Measurements from ENCODE around the gene MRPL14. TPM values are rescaled to one million over a fixed set of nuclear protein-coding genes. Genes with fewer than 3 reads are reported as not detected.

The MRPL14 gene
- total RNA-seq, 1 donor from 2014 or later, result 67.3 TPM

DNA sequence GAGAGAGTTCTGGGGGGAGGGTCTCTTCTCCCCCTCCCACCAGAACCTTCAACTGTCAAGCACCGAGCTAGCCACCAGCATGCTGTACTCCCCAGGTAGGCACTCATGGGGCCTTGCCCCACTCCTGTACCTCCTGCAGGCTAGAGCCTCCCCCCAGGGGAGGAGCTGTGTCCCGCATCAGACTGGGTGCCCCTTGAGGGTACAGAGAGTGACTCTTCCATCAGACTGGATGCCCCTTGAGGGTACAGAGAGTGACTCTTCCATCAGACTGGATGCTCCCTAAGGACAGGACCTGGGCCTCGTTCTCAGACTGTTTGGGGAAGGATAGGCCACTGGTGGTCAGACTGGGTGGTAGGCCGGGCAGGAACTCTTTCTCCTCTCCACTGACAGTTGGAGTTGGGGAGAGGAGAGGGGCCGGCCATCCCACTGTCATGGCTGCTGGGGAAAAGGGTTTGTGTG lies 31.5 kb upstream of the MRPL14 start, which contains the start of gene CAPN11:
Gene CAPN11 (plus strand): TSS at position 51 of the 459 bp plus-strand sequence. CDS start 29 bp downstream, at position 80.
- peaks cover 4% of the 10 kb centered on the region for H3K27me3 Mint-ChIP-seq (ENCODE audit: low read depth)
- no peaks in the 10 kb centered on the region for H3K9me3 Mint-ChIP-seq
- no peak within 1 kb of the TSS for H3K4me3 Mint-ChIP-seq (ENCODE audit: low read depth)
- DNase-seq (ENCODE audit: low spot score), result no peak
- intact Hi-C loops (cut with micrococcal nuclease), result no loop called here
- H3K4me1 Mint-ChIP-seq (ENCODE audit: low read depth), result peaks cover 18% of the 10 kb centered on the region
- H3K27ac Mint-ChIP-seq, result no peak within 1 kb of the TSS
- no peaks in the 10 kb centered on the region for H3K36me3 Mint-ChIP-seq (ENCODE audit: low read depth)

- Mint-ChIP-seq H3K4me3 (ENCODE audit: low read depth) (no peak overlapping the region), H3K27ac (no peak overlapping the region), H3K9me3 (no peaks in the 10 kb centered on the region), H3K4me1 (ENCODE audit: low read depth) (peaks cover 18% of the 10 kb centered on the region), H3K27me3 (ENCODE audit: low read depth) (no peaks in the 10 kb centered on the region), H3K36me3 (ENCODE audit: low read depth) (no peaks in the 10 kb centered on the region)
- no peak for DNase-seq (ENCODE audit: low spot score)
- intact Hi-C loops (cut with micrococcal nuclease), result no loop called here
Observed at GRCh38 chr6:44157152-44157521, 29.9 kb upstream of the MRPL14 start.

GRCh38 chr6:44156494-44157151 lies 29.4 kb upstream of the MRPL14 start:
- intact Hi-C loops (cut with micrococcal nuclease), result no loop called here
- no peak overlapping the region for H3K4me3 Mint-ChIP-seq (ENCODE audit: low read depth)
- H3K4me1 Mint-ChIP-seq (ENCODE audit: low read depth), result peaks cover 16% of the 10 kb centered on the region
- no peak overlapping the region for H3K27ac Mint-ChIP-seq
- H3K9me3 Mint-ChIP-seq, result no peaks in the 10 kb centered on the region
- no peaks in the 10 kb centered on the region for H3K36me3 Mint-ChIP-seq (ENCODE audit: low read depth)
- no peaks in the 10 kb centered on the region for H3K27me3 Mint-ChIP-seq (ENCODE audit: low read depth)
- DNase-seq (ENCODE audit: low spot score), result no peak

GRCh38 chr6:44154067-44154466 lies 26.8 kb upstream of the MRPL14 start:
- Mint-ChIP-seq H3K27me3 (ENCODE audit: low read depth) (no peaks in the 10 kb centered on the region), H3K36me3 (ENCODE audit: low read depth) (peaks cover 9% of the 10 kb centered on the region), H3K9me3 (no peaks in the 10 kb centered on the region), H3K4me3 (ENCODE audit: low read depth) (no peak overlapping the region), H3K4me1 (ENCODE audit: low read depth) (peaks cover 17% of the 10 kb centered on the region), H3K27ac (no peak overlapping the region)
- no peak for DNase-seq (ENCODE audit: low spot score)
- intact Hi-C loops (cut with micrococcal nuclease), result no loop called here

DNA sequence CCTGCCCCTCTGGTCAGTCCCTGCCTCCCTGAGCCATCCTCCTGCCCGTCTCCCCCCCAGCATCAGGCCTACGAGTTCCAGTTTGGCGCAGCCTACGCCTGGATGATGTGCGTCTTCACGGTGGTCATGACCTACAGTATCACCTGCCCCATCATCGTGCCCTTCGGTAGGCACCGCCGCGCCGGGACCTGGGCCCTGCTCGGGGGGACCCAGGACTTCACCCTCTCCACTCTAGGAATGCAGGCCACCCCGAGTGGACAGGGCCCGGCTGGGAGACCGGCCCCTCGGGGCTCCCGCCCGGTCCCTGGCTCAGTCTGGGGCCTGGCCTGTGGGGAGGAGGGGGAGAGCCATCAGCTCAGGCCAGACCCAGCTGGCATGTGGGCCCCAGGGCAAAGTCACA lies 25.3 kb upstream of the MRPL14 start:
- H3K9me3 Mint-ChIP-seq, result no peaks in the 10 kb centered on the region
- intact Hi-C loops (cut with micrococcal nuclease), result no loop called here
- no peak for DNase-seq (ENCODE audit: low spot score)
- H3K4me1 Mint-ChIP-seq (ENCODE audit: low read depth), result peaks cover 17% of the 10 kb centered on the region
- no peaks in the 10 kb centered on the region for H3K27me3 Mint-ChIP-seq (ENCODE audit: low read depth)
- peaks cover 14% of the 10 kb centered on the region for H3K36me3 Mint-ChIP-seq (ENCODE audit: low read depth)
- H3K27ac Mint-ChIP-seq, result no peak overlapping the region
- no peak overlapping the region for H3K4me3 Mint-ChIP-seq (ENCODE audit: low read depth)

DNA sequence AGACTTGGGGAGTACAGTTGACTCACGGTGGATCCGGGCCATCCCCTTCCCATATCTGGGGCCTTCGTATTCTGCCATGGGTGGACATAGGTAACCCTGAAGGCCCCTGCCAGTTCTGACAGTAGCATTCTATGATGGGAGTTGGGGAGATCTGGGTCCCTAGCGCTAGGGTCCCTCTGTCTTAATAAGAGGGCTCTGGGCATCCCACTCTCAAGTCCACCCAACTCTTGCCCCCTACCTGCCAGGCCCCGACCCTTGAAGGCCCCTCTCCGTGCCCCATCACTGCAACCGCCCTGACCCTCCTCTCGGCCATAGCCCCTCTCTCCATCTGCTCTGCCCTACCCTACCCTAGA lies 24.8 kb upstream of the MRPL14 start:
- no peak for DNase-seq (ENCODE audit: low spot score)
- Mint-ChIP-seq H3K36me3 (ENCODE audit: low read depth) (peaks cover 14% of the 10 kb centered on the region), H3K27ac (no peak overlapping the region), H3K4me1 (ENCODE audit: low read depth) (peaks cover 17% of the 10 kb centered on the region), H3K27me3 (ENCODE audit: low read depth) (no peaks in the 10 kb centered on the region), H3K9me3 (no peaks in the 10 kb centered on the region), H3K4me3 (ENCODE audit: low read depth) (no peak overlapping the region)
- intact Hi-C loops (cut with micrococcal nuclease), result no loop called here

DNA sequence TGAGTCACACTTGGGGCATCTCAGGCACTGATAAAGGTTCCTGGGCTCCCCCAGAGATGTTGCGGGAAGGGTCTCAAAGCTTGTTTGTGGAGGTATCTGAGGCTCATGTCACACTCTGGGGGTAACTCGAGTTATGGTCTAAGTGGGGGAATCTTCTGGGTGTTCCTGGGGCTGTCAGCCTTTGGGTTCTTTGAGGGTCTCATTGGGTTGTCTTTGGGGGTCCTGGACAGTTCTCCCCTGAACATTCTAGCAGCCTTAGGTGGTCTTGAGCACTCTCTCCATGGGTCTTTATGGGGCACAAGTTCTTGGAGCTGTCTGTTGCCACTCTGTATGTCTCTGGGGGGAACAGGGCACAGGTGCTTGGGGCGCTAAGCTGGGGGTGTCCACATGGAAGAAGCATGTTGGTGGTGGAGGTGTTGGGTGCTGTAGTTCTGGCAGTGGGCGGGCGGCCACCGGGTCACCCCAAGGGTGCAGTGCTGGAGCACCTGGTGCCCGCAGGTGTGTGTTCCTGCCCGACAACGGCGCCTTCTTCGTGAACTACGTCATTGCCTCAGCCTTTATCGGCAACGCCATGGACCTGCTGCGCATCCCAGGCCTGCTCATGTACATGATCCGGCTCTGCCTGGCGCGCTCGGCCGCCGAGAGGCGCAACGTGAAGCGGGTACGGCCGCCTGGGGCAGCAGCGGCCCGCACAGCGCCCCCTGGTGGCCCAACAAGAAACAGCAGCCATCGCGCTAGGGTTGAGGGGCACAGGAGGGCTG lies 24.3 kb upstream of the MRPL14 start:
- peak; percentile 73 for DNase-seq (ENCODE audit: low spot score)
- Mint-ChIP-seq H3K9me3 (no peaks in the 10 kb centered on the region), H3K27ac (no peak overlapping the region), H3K4me1 (ENCODE audit: low read depth) (peaks cover 17% of the 10 kb centered on the region), H3K27me3 (ENCODE audit: low read depth) (no peaks in the 10 kb centered on the region), H3K4me3 (ENCODE audit: low read depth) (no peak overlapping the region), H3K36me3 (ENCODE audit: low read depth) (peaks cover 14% of the 10 kb centered on the region)
- intact Hi-C loops (cut with micrococcal nuclease), result loop anchor here (1.0 kb wide), 1 partner anchor 55 kb away; no protein-coding TSS in a partner anchor

- Mint-ChIP-seq H3K27me3 (ENCODE audit: low read depth) (no peaks in the 10 kb centered on the region), H3K27ac (no peak overlapping the region), H3K4me3 (ENCODE audit: low read depth) (no peak overlapping the region), H3K4me1 (ENCODE audit: low read depth) (peaks cover 17% of the 10 kb centered on the region), H3K36me3 (ENCODE audit: low read depth) (peaks cover 14% of the 10 kb centered on the region), H3K9me3 (no peaks in the 10 kb centered on the region)
- no peak for DNase-seq (ENCODE audit: low spot score)
- intact Hi-C loops (cut with micrococcal nuclease), result no loop called here
Observed at GRCh38 chr6:44150317-44150917, 23.2 kb upstream of the MRPL14 start.

DNA sequence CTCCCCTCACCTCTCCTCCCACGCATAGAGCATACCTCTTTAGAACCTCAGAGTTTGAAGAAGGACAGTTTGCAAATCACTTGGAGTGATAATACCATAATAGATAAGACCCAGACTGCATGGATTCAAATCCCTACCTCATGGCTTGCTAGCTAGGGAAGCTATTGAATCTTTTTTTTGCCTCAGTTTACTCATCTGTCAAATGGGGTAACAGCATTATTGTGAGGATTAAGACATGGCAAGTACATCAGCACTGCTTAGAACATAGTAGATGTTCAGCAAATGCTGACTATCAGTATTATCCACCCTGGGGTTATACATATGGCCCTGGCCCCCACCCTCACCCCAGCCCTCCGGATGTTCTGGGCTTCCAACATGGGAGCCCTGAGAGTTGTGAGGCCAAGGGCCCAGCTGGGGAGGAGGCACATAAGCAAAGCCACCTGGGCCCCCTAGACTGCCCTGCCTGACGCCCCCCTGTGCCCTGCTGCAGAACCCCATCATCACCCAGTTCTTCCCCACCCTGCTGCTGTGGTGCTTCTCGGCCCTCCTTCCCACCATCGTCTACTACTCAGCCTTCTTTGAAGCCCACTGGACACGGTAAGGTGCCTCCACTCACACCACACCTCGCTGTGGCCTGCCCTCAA lies 22.2 kb upstream of the MRPL14 start:
- Mint-ChIP-seq H3K27me3 (ENCODE audit: low read depth) (no peaks in the 10 kb centered on the region), H3K27ac (no peak overlapping the region), H3K9me3 (no peaks in the 10 kb centered on the region), H3K4me3 (ENCODE audit: low read depth) (no peak overlapping the region), H3K4me1 (ENCODE audit: low read depth) (peaks cover 16% of the 10 kb centered on the region), H3K36me3 (ENCODE audit: low read depth) (peaks cover 14% of the 10 kb centered on the region)
- intact Hi-C loops (cut with micrococcal nuclease), result no loop called here
- no peak for DNase-seq (ENCODE audit: low spot score)

GRCh38 chr6:44148306-44148705 lies 21.1 kb upstream of the MRPL14 start:
- Mint-ChIP-seq H3K4me3 (ENCODE audit: low read depth) (no peak overlapping the region), H3K36me3 (ENCODE audit: low read depth) (peaks cover 22% of the 10 kb centered on the region), H3K4me1 (ENCODE audit: low read depth) (peaks cover 16% of the 10 kb centered on the region), H3K27me3 (ENCODE audit: low read depth) (no peaks in the 10 kb centered on the region), H3K27ac (no peak overlapping the region), H3K9me3 (no peaks in the 10 kb centered on the region)
- intact Hi-C loops (cut with micrococcal nuclease), result no loop called here
- no peak for DNase-seq (ENCODE audit: low spot score)

GRCh38 chr6:44147256-44147655 lies 20.0 kb upstream of the MRPL14 start:
- H3K27ac Mint-ChIP-seq, result no peak overlapping the region
- H3K4me3 Mint-ChIP-seq (ENCODE audit: low read depth), result no peak overlapping the region

DNA sequence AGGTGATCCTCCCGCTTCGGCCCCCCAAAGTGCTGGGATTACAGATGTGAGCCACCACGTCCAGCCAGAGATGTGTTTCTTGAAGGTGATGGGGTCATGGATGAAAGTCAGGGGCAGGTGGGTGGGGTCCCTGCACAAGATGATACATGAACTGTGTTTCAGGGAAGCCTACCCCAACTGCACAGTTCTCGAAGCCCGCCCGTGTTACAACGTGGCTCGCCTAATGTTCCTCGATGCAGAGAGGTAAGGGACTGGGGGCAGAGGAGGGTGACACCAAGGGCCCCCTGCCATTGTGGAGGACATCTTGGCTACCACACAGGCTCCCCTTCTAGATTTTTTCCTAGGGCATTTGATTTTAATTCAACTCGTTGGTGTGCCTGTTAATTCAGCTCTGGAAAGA lies 19.4 kb upstream of the MRPL14 start:
- H3K9me3 Mint-ChIP-seq, result no peaks in the 10 kb centered on the region
- H3K4me3 Mint-ChIP-seq (ENCODE audit: low read depth), result no peak overlapping the region
- DNase-seq (ENCODE audit: low spot score), result no peak
- no peaks in the 10 kb centered on the region for H3K27me3 Mint-ChIP-seq (ENCODE audit: low read depth)
- H3K36me3 Mint-ChIP-seq (ENCODE audit: low read depth), result peaks cover 26% of the 10 kb centered on the region
- intact Hi-C loops (cut with micrococcal nuclease), result no loop called here
- peaks cover 13% of the 10 kb centered on the region for H3K4me1 Mint-ChIP-seq (ENCODE audit: low read depth)
- H3K27ac Mint-ChIP-seq, result no peak overlapping the region

More at GRCh38 chr6:44147256-44147655, 20.0 kb upstream of the MRPL14 start:
- Mint-ChIP-seq H3K9me3 (no peaks in the 10 kb centered on the region), H3K4me1 (ENCODE audit: low read depth) (peaks cover 14% of the 10 kb centered on the region), H3K27me3 (ENCODE audit: low read depth) (no peaks in the 10 kb centered on the region), H3K36me3 (ENCODE audit: low read depth) (peaks cover 25% of the 10 kb centered on the region)
- no peak for DNase-seq (ENCODE audit: low spot score)
- intact Hi-C loops (cut with micrococcal nuclease), result no loop called here

DNA sequence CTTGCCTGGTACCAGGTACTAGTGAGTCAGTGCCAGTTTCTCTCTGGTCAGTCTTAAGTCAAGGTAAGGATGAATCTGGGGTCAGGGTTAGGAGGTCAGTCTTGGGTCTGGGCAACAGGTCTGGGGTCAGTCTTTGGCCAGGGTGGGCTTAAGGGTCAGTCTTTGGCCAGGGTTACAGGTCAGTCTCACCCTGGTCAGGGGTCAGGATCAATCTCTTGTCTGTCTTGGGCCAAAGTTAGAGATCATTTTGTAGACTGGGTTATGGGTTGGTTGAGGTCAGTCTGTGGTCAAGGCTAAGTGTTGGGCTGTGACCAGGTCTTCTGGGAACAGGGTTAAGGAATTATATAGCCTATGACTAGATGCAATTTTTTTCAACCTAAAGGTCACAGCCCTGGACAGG lies 18.6 kb upstream of the MRPL14 start:
- Mint-ChIP-seq H3K36me3 (ENCODE audit: low read depth) (peaks cover 30% of the 10 kb centered on the region), H3K4me3 (ENCODE audit: low read depth) (no peak overlapping the region), H3K27me3 (ENCODE audit: low read depth) (no peaks in the 10 kb centered on the region), H3K9me3 (no peaks in the 10 kb centered on the region), H3K27ac (no peak overlapping the region), H3K4me1 (ENCODE audit: low read depth) (peaks cover 4% of the 10 kb centered on the region)
- intact Hi-C loops (cut with micrococcal nuclease), result no loop called here
- DNase-seq (ENCODE audit: low spot score), result no peak
